ENCODE measurements around the gene EXT2. TPM values are rescaled to one million over a fixed set of nuclear protein-coding genes. Genes with fewer than 3 reads are reported as not detected.
A peak's percentile ranks its signal among the peaks of the same experiment; 100 is the strongest.

The EXT2 gene
- total and polyA plus RNA-seq, 10 of the 15 experiments (the other 5 are each of a cell fraction or from before 2014, with no cell fraction given) = 3.8 to 31.4 (median 17.9) TPM

- Histone ChIP-seq H3K4me2 (ENCODE audit: control insufficient read depth, insufficient read depth) (no peak overlapping the region), H4K20me1 (ENCODE audit: control insufficient read depth, insufficient read depth) (no peaks in the 10 kb centered on the region), H3K9me3 (replicated peaks; ENCODE audit: control insufficient read depth, insufficient read depth, low read length) (peaks cover 2% of the 10 kb centered on the region; the same call in 2 of the 3 replicates), H3K79me2 (ENCODE audit: control insufficient read depth, insufficient read depth, low read length) (no peaks in the 10 kb centered on the region), H3K4me1 (ENCODE audit: control insufficient read depth, insufficient read depth, low read length) (peaks cover 4% of the 10 kb centered on the region), H3K36me3 (ENCODE audit: control insufficient read depth in 2 of 2, insufficient read depth in 2 of 2, low read length in 1 of 2) (no peaks in the 10 kb centered on the region), H2AFZ (ENCODE audit: control insufficient read depth, low read depth, low read length) (peak overlapping the region; percentile 43), H3K27me3 (replicated peaks in 1 of 2; ENCODE audit: control insufficient read depth in 2 of 2, insufficient read depth in 2 of 2, low read length in 1 of 2) (no peaks in the 10 kb centered on the region), H3K4me3 (no peak overlapping the region), H3K27ac (ENCODE audit: control insufficient read depth, insufficient read depth) (no peak overlapping the region), H3K9ac (ENCODE audit: control insufficient read depth, insufficient read depth, low read length) (no peak overlapping the region)
- no peak for TF ChIP-seq ZBTB33 (IDR thresholded peaks at IDR 0.05)
- no peak for TF ChIP-seq HDAC6 (IDR thresholded peaks at IDR 0.05; ENCODE audit: unreplicated experiment)
- TF ChIP-seq ZNF592 (IDR thresholded peaks at IDR 0.05) = no peak
- no peak for TF ChIP-seq TCF3 (IDR thresholded peaks at IDR 0.05; ENCODE audit: borderline replicate concordance, insufficient read depth, low read depth, low read length)
- TF ChIP-seq PBX3 (IDR thresholded peaks at IDR 0.05; ENCODE audit: insufficient replicate concordance, low read depth, low read length) = no peak
- no peak for TF ChIP-seq ZSCAN29 (IDR thresholded peaks at IDR 0.05)
- TF ChIP-seq CHD1 (IDR thresholded peaks at IDR 0.05; ENCODE audit: low read depth, low read length) = no peak
- no peak for TF ChIP-seq PKNOX1 (IDR thresholded peaks at IDR 0.05)
- intact Hi-C loops (cut with micrococcal nuclease; ENCODE audit: unreplicated experiment) = no loop called here
- ChIA-PET POLR2A (no interaction called here), RAD21 (ENCODE audit: unreplicated experiment) (no interaction called here), CTCF (interaction anchor here (0.6 kb wide), 1 partner anchor 181 kb away, joined by 3 read pairs; no protein-coding TSS in a partner anchor), SMC1A (ENCODE audit: uncharacterized antibody, unreplicated experiment) (no interaction called here)
- WGBS (ENCODE audit: insufficient coverage, insufficient replicate concordance, low lambda C conversion rate, missing lambda C conversion rate) = 34% methylated on average over 4 of the region's 4 CpGs
- DNase-seq (ENCODE audit: low read depth, low spot score) = no peak
- peak; percentile 77 for ATAC-seq
- BruUV-seq (replicated peaks) = no TSS peak
- in situ Hi-C loops (cut with MboI) = no loop called here
- peak; percentile 18 for FAIRE-seq
Observed at GRCh38 chr11:44256673-44257291, 161.3 kb downstream of the EXT2 start.

Measured in GM12878 (cell line).